GM19023 (cell line): ENCODE data around the gene ADGRV1.
"Not testable (repeated sequence)": the region's sequence is repeated elsewhere in the genome, so short reads cannot be mapped to it uniquely, and the experiment has no call there.

Experiments
- ATAC-seq: cut with Tn5 transposase; IDR thresholded peaks from one replicate; pipeline ENCODE4 v1.9.1; 2021; ENCODE audit warnings: mild to moderate bottlenecking, moderate library complexity; ENCODE audit not compliant: unreplicated experiment

ADGRV1 gene

DNA sequence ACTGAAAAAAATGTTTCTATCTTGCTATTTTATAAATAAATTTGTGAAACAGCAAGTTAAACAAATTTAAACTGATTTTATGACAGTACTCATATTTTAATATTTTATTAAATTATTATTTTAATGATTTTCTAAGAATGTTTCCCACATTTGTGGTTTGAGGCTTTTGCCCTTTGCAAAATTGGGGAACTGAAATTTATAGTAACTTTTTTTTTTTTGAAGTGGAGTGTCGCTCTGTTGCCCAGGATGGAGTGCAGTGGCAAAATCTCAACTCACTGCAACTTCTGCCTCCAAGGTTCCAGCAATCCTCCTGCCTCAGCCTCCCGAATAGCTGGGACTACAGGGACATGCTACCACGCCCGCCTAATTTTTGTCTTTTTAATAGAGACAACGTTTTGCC lies 7.2 kb upstream of the ADGRV1 start:
- ATAC-seq: no peak

DNA sequence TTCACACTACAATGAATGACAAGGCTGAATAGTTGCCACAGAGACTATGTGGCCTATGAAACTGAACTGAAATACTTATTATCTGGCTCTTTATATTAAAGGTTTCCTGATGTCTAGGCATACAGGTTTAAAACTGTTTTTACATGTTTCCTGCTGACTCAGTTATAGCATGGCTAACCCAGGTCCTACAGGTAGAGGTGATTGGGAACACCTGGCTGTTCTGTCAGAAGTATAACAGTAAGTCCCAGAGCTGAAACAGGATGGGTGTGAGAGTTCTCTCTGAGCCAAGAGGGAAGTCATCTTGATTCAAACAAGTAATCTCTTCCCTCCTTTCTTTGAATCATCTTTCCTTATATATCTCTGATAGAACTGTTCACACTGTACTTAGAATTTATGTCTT lies 4.9 kb upstream of the ADGRV1 start:
- ATAC-seq: no peak

DNA sequence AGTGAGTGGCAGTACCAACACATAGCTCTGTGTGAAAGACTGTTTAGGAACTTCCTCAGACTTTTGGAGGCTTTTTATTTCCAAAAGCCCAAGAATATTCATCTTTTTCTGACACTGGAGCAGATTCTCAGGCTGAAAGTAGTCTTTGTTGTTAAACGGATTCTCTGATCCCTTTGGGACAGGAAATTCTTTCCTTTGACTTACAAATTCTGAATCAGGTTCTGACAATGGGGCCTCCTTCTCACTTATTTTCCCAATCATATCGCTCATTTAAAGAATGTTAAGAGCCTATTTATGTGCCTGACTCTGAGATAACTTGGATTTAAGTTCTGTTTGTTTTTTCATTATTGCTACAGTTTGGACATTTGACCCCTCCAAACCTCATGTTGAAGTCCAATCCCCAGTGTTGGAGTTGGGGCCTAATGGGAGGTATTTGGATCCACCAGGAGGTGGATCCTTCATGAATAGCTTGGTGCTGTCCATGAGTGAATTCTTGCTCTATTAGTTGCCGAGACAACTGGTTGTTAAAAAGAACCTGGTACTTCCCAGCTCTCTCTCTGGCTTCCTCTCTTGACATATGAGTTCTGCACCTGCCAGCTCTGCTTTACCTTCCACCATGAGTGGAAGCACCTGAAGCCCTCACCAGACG lies 4.1 kb upstream of the ADGRV1 start:
- no peak for ATAC-seq

DNA sequence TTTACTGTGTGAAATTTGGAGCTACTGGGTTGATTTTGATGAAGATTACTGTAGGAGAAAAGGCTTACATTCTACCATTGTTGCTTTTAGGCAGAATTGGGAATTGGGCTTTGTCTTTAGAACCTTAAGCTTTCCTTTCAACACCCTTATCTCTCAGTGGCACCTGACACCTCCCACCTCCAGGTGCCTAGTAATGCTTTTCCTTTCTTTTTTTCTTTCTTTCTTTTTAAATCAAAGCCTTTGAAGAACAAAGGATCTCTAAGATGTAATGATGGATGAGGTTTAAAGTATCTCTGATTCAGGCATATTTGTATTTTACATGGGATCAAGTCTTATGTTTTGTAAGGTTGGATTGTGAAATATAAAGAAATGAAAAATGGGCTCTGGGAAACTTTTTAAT lies 2.9 kb upstream of the ADGRV1 start:
- ATAC-seq: no peak

DNA sequence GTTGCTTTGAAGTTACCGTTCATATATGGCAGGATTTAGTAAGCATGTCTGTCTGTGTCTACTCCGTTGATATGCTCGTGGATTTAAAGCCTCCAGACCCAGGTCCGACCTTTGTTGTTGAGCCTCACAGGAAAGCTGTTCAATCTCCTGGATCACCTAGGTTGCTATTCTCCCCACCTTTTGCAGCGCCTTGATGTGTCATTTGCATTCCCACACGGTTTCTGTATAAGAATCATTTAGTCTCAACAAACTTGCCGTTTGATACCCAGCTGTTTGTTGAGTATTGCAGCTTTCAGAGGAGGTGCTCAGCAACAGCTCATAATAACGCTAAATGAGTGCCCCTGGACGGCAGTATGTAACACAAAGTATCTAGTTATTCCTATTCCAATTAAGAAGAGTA lies 1.2 kb upstream of the ADGRV1 start:
- ATAC-seq: no peak

DNA sequence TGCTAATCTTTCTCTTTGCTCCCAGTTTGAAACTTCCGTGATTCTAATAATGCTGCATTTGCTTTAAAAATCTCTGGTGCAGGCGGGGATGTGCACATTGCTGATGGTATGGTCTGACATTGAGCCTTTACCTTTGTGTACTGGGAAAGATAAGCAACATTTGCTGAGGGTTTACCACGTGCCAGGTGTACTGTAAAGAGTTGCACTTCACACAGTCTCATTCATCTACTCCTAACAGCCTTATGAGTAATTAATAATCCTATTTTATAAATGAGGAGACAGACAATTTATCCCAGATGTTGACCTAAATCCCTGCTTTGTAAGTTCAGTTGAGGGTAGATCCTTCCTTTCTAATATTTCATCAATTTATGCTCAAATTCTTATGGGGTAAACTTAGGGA lies 726 bp upstream of the ADGRV1 start:
- ATAC-seq: no peak

DNA sequence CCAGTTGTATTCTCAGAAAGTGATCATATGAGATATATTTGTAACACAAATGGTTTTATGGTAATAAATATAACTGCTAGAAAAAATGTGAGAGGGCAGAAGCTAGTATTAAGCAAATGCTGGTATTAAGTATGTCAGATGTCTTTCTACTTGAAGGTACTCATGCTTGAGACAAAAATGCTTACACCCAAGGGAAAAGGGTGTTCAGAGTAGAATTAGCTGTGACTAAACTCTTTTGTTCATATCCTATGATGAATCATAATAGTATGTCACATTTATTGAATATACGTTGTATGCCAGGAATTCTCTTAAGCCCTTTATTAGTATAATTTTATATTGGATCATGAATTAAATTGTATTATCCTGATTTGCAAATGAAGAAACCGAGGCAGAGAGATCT lies 2.2 kb downstream of the ADGRV1 start:
- ATAC-seq: no peak

DNA sequence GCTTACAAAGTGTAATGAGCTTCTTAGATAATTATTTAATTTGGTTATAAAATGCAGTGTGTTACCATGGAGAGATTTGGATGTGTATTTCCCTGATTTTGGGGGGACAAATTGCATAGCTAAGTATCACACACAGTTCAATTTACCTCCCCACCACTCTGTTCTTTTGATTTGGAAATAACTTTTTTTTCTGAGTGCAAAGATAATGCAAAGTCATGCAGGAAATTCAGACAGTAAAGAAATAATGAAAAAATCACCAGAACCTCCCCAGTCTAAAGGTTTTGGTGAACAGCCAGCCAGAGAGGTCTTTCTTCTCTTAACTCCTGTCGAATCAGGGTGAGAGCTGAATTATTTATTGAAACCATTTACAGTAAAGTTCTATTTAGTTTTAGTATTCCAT lies 3.2 kb downstream of the ADGRV1 start:
- no peak for ATAC-seq

DNA sequence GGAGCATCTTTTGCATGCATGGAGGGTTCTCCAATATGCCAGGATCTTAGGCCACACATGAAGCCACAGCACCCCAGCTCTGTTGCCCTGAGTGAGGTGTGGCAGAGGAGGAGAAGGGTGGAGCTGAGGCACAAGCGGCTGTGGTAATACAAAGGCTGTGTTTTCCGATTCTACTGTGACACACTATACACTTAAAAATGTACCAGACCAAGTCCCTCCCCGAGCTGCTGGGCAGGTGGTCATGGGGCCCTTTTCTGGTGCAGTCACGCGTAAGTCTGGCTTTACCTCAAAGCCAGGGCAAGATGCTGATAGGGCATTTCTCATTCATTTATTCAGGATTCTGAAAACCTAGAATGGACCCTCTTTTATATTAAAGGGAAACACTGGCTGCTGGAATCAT lies 3.7 kb downstream of the ADGRV1 start:
- ATAC-seq: no peak

DNA sequence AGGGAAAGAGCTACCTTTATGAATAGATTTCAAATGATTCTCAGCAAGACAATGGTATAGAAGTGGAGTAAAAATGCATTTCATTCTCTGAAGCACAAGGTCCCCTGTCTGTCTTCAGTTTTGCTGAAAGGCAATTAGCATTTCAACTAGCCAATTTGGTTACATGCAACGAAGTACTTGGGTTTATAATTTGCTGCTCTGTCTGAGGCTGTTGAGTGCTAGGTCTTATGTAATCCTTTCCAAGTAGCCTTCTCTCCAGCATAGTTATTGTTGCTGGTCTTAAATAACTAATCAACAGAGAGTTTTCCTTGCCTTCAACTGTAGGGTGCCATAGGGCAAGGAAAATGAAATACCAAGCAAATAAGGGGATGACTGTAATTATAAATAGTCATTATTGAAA lies 4.5 kb downstream of the ADGRV1 start:
- no peak for ATAC-seq

DNA sequence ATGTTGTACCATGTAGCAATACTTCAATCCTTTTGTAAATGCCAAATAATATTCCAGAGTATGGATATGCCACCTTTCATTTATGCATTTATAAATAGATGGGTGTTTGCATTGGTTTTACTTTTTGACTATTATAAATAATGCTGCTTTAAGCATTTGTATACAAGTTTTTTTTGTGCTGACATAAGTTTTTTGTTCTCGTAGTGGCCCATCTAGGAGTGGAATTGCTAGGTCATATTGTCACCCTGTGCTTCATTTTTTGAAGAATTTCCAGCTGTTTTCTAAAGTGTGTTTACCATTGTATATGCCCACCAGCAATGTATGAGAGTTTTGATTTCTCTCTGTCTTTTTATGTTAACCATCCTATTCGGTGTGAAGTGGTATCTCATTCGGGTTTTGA lies 6.9 kb downstream of the ADGRV1 start:
- no peak for ATAC-seq

DNA sequence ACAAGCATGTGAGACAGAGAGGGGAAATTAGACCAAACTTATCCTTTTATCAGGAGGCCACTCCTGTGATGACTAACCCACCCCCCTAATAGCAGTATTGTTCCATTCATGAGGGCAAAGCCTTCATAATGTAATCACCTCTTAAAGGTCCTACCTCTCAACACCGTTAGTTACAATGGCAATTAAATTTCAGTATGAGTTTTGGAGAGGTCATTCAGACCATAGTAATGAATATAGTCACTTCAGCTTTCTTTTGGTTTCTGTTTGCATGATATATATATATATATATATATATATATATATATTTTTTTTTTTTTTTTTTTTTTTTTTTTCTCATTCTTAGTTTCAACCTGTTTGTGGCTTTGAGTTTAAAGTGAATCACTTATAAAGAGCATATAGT lies 10.5 kb downstream of the ADGRV1 start:
- no peak for ATAC-seq

DNA sequence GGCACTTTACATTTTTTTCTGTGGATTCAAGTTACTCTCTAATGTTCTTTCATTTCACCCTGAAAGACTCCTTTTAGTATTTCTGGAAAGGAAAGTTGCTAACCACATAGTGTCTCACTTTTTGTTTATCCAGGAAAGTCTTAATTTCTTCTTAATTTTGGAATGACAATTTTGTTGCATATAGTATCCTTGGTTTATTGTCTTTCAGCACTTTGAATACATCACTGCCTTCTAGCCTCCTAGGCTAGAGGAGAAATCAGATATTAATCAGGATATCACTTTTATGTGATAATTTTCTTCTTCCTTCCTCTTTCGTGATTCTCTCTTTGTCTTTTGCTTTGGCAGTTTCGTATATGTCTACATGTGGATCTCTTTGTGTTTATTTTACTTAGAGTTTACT lies 11.4 kb downstream of the ADGRV1 start:
- no peak for ATAC-seq

DNA sequence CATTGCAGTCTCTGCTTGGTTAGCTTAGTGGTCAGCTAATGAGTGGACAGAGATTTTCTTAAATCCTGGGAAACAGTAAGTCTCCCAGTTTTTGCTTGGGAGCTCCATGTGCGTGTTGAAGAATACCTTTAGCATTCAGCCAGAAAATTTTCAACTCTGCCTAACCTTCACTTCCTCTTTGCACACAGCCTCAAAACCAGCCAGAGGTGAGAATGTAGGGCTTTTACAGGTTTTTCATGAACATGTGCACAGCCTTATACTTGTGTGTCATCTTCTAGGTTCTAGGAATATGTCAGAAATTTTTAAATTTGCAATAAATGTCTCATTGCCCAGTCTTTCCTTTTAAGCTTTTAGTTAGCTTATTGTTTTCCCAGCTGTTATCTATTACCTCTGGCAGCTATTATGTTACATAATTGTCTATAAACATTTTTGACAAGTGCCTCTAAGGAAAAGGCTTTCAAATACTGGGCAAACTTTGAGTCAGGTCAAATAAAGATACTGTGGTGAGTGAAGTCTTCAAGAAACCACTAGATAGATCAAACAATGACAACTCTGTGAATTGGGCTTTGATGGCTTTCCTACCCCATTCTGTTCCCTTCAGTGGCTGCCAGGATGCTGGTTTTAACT lies 12.7 kb downstream of the ADGRV1 start:
- no peak for ATAC-seq

DNA sequence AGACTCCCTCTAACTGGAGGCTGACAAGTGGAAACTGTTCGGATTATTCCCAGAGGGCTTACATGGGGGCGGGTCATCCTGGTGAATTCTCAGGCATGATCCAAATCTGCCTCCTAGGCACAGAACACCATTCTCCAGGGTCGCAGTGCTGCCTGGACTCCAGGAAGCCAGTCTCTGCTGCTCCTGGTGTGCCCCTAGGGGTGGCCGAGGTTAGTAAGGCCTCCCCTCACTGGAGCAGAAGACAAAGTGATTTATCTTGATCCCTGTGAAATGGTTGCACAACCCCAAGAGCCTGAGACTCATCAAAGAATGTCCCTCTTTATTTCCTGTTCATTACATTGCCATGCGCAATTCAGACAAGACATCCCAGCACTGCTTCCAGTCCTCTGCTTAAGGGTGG lies 17.1 kb downstream of the ADGRV1 start:
- no peak for ATAC-seq

DNA sequence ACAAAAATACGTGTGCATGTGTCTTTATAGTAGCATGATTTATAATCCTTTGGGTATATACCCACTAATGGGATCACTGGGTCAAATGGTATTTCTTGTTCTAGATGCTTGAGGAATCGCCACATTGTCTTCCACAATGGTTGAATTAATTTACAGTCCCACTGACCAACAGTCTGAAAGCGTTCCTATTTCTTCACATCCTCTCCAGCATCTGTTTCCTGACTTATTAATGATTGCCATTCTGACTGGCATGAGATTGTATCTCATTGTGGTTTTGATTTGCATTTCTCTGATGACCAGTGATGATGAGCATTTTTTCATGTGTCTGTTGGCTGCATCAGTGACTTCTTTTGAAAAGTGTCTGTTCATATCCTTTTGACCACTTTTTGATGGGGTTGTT lies 18.0 kb downstream of the ADGRV1 start:
- not testable (repeated sequence) for ATAC-seq

DNA sequence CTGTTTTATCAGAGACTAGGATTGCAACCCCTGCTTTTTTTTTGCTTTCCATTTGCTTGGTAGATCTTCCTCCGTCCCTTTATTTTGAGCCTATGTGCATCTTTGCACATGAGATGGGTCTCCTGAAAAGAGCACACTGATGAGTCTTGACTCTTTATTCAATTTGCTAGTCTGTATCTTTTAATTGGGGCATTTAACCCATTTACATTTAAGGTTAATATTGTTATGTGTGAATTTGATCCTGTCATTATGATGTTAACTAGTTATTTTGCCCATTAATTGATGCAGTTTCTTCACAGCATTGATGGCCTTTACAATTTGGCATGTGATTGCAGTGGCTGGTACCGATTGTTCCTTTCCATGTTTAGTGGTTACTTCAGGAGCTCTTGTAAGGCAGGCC lies 21.3 kb downstream of the ADGRV1 start:
- not testable (repeated sequence) for ATAC-seq

DNA sequence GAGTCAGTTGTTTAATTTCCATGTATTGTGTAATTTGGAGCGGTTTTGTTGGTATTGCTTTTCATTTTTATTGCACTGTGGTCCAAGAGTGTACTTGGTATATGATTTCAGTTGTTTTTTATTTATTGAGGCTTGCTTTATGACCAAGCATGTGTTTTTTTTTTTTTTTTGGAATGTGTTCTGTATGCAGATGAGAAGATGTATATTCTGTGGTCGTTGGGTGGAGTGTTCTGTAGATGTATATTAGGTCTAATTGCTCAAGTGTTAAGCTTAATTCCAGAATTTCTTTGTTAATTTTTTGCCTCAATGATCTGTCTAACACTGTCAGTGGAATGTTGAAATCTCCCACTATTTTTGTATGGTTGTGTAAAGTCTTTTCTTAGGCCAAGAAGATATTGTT lies 23.4 kb downstream of the ADGRV1 start:
- no peak for ATAC-seq

DNA sequence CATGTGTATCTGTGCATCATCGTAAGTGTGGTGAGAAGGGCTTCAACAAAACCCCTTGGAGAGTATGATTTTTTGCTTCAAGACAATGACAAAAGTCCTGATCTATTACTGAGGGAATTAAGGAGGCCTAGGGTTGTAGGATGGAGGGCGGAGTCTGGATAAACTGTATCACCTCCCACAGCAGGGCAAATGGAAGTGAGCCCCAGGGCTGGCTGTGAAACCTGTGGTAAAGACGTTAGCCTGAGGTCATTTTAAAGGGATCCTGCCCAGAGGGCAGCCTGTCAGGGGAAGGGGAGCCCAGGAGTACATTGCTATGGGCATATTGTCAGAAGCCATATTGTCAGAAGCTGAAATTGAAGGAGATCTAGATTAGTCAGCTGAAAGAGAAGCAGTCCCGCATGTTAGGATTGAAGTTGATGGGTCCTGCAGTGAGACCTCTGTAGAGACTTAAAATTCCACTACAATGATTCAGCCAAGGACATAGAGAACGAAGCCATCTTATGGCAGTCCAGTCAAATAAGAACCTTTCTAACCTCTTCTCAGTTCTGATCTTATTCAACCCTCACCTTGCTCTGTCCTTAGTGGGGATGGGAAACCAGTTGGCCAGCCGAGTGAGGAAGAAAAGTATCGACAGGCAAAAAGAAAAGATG lies 26.9 kb downstream of the ADGRV1 start:
- no peak for ATAC-seq

DNA sequence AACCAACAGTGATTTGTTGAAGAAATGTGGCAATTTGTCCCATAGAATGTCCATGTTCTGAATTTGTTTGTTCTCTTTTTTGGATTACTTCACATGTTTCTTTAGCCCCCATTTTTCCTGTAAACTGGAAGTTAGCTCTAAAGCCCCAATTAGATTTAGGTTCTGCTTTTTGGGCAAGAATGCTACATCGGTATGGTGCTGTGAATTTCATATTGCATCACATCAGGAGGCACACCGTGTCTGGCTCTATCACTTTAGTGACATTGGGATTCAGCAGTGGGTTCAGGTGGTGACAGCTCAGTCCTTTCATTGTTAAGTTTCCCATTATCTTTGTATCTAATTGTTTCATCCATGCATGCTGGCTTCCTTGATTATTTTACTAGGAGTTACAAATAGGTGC lies 27.9 kb downstream of the ADGRV1 start:
- no peak for ATAC-seq

DNA sequence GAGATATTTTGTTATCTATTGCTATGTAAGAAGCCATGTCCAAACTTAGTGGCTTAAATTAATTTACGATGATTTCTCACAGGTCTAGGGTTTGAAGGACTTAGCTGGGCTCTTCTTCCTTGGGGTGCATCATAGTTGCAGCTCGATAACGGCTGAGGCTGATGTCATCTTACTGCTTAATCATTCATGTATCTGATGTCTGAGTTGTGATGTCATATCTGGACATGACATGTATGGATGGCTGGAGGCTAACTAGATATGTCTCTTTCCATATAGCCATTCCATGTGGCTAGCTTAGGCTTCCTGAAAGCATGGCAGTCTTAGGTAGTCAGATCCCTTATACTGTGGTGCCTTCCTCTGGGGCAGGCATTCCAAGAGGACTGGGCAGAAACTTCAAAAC lies 31.6 kb downstream of the ADGRV1 start:
- no peak for ATAC-seq

DNA sequence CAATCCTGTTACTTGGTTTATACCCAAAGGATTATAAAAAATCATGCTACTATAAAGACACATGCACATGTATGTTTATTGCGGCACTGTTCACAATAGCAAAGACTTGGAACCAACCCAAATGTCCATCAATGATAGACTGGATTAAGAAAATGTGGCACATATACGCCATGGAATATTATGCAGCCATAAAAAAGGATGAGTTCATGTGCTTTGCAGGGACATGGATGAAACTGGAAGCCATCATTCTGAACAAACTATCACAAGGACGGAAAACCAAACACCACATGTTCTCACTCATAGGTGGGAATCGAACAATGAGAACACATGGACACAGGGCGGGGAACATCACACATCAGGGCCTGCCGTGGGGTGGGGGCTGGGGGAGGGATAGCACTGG lies 34.5 kb downstream of the ADGRV1 start:
- not testable (repeated sequence) for ATAC-seq

DNA sequence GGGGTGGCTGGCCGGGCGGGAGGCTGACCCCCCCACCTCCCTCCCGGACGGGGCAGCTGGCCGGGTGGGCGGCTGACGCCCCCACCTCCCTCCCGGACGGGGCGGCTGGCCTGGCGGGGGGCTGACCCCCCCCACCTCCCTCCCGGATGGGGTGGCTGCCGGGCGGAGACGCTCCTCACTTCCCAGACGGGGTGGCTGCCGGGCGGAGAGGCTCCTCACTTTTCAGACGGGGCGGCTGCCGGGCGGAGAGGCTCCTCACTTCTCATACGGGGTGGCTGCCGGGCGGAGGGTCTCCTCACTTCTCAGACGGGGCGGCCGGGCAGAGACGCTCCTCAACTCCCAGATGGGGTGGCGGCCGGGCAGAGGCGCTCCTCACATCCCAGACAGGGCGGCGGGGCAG lies 37.2 kb downstream of the ADGRV1 start:
- not testable (repeated sequence) for ATAC-seq
